ENCODE data around the gene PLXNA4.
"Not testable (repeated sequence)": the region's sequence is repeated elsewhere in the genome, so short reads cannot be mapped to it uniquely, and the experiment has no call there.

The PLXNA4 gene

DNA sequence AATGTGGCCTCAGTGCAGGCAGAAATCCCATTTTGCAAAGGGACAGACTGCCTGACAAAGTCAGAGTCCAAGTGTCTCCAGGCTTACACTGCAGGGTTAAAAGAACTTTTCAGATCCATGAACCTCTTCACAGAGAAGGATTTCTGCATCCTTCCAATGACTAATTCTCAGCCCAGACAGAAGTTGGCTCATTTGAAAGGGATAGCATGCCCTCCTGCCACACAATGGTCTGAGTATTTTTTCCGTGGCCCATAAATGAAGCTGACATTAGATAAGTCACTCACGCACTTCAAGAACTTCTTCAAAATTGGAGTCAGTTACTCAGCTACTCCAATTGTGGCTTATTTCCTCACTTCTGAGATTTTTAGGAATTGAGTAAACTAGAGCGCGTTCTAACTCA is 170.2 kb downstream of the PLXNA4 start:
- DNase-seq: no peak

DNA sequence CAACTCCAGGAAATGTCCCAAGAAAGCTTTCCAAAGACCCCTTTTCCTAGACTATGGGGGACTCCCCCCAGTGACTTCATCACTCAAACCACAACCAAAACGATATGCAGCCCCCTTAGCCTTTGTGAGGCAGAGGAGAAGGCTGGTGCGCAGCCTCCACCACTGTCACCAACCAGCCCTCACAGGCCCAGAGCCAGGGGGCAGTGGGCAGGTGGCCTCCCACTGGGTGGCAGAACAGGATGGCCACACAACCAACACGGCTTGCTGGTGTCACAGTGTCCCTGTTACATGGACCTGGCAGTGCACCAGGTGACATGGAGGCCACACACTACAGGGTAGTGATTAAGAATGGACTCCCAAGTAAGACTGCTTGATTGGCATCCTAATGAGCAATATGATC is 172.0 kb downstream of the PLXNA4 start:
- no peak for DNase-seq

DNA sequence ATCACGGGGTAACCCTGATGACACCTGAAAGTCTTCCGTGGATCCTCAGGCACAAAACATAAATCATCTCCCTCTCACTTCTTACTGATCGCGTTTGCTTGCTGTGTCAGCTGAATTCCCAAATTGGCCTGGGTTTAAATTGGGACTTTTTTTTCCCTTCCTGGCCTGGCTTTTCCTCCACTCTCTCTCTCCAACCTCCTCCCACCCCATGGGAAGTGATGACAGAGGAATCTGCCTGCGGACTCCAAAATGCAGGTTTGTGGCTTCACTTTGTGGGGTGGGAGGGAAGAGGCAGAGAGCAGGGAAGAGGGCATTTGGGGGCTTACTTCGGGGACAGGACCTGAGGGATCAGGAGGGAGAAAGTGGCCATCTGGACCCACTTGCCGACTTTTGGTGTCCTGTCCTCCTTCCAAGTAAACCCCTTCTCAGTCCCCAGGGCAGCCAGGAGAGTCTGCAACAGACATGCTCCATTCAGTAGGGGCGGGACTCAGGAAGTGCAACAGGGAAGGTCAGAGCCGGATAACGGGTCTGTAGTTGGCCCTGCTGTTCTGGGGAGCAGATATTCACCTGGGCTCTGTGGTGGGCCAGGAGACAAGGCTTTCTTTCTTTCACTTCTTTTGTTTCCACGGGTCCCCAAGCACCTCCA is 172.7 kb downstream of the PLXNA4 start:
- DNase-seq: no peak

DNA sequence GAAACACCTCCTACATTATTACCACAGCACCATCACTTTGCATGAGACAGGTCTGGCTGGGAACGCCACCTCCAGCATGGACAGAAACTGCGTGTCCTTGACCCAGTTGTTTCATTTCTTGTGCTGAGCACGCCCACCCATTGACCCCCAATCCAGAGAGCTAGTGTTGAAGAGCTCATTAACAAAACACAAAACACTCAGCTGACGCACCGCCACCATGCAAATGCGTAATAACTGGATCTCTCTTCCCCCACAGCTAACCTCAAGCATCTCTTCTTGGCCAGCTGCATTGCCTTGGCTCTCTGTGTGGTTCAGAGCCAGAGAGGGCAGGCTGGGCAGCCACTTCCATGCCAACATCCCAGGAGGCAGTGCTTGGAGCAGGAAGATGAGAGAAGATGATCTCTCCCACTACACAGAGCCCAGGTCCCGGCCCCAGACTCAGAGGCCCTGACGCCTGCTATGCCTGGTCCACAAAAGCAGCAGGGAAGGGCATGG is 173.5 kb downstream of the PLXNA4 start:
- no peak for DNase-seq

DNA sequence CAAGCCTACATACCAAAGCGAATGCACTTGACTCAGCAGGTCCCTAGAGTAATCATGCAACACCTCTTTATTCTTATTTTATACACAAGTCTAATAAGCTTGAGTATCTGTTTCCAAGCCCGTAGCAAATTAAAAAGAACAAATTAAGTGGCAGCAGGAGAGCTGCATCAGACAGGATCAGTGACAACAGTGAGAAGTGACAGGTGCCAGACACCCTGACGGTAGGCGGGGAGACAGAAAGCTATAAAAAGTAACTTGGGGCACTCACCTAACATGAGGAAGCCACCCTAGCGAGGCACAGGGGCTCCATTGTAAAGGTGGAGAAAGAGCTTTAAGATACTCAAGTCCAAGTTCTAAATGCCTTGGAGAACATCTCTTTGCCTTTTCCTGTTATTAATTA is 174.2 kb downstream of the PLXNA4 start:
- no peak for DNase-seq

DNA sequence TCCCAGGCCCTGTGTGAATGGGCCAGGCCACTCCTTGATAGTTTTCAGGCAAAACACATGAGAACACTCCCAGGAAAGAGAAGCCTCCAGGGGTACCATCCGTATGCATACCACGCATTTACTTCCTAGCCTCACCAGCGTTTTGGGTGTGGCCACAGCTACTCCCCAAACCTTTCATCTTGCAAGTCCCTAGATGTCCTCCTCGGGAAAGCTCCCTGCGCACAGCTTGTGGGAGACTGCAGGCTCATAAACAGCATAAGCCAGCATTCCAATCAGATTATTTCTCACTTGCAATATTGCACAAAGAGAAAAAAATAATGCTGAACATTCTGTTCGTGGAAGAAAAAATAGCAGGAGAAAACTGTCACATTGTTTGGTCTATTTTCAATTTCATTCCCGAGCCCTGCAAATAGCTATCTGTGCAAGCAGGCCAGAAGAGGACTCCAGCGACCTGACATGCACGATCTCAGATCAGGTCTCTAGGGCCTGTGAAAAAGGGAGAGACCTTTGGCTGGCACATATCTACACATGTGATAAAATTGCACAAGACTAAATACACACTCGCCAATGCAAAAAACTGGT is 175.6 kb downstream of the PLXNA4 start:
- no peak for DNase-seq

DNA sequence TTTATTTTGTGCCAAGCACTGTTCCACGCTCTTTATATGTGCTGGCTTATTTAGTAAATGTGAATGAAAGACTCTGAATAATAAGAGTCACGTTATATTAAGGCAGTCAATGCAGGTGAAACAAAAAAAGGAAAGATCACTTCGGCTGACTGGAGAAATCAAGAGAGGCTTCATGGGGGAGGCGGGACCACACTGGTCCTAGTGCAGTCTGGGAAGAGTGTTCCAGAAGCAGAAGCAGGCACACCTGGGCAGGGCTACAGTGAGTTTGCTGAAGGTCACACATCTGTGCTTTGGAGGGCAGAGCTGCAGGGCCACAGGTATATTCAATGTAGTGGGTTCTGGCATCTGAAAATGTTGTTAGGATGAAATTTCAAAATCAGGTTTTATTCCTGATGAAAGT is 176.9 kb downstream of the PLXNA4 start:
- DNase-seq: no peak

DNA sequence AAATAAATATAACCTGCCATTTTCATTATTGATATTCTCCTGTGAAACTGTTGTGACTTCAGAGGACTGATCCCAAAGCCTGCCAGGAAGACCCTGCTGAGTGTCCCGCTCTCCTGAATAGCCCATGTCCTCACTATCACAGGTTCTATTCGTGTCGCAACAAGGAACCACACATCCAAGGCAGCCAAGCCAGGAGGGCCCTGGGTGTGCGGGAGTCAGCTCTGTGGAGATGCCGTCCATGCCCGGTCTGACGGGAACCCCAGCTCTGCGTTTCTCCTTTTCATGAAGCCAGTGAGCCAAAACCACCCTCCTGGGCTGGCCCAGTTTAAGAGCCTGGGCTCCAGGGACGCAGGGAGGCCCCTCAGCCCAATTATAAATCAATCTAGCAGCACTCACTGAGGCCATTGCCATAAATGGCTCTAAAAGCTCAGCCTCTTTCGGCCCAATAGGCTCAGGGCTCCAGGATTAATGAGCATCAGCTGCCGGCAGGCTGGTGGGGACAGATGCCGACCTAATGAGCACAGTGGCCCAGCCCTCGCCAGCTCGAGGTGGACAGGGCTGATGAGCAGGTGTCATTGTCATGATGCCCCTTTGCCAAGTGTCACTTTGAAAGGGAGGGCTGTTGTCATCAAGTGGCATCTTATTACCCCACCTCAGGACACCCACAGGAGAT is 177.9 kb downstream of the PLXNA4 start:
- DNase-seq: no peak

DNA sequence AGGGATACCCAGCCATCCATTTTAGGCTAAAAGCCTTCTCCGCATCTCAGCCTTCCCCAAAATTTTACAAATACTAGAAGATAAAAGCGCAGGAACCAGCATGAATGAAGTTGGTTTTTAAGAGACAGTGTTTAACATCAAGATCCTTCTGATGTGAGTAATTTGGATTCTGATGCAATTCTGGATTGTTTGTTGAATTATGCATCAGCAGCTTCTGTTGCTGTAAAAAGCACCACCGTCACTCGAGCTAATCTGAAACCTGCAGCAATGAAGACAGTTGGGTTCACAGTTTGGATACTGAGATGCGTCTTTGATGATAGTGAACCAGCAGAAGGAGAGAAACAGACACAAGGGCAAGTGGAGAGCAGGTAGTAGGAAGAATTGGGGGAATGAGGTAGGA is 179.2 kb downstream of the PLXNA4 start:
- DNase-seq: no peak

DNA sequence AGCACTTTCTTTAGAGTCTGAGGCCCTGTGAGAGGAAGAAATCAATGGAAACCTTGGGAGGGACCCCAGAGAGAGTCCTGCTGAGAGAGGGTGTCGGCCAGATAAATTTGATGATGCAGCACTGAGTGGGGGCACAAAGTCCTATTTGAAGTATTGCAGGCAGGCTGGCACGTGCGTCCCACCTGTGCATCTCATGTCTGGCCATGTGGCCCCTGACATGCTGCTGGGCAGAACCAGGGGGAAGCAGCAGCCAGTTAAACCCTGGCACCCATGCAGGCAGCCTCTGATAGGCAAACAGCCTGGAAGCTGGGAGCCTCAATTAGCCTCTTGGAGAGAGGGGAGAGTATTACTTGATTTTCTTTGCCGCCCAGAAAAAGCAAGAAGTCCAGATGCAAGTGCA is 180.9 kb downstream of the PLXNA4 start:
- no peak for DNase-seq

DNA sequence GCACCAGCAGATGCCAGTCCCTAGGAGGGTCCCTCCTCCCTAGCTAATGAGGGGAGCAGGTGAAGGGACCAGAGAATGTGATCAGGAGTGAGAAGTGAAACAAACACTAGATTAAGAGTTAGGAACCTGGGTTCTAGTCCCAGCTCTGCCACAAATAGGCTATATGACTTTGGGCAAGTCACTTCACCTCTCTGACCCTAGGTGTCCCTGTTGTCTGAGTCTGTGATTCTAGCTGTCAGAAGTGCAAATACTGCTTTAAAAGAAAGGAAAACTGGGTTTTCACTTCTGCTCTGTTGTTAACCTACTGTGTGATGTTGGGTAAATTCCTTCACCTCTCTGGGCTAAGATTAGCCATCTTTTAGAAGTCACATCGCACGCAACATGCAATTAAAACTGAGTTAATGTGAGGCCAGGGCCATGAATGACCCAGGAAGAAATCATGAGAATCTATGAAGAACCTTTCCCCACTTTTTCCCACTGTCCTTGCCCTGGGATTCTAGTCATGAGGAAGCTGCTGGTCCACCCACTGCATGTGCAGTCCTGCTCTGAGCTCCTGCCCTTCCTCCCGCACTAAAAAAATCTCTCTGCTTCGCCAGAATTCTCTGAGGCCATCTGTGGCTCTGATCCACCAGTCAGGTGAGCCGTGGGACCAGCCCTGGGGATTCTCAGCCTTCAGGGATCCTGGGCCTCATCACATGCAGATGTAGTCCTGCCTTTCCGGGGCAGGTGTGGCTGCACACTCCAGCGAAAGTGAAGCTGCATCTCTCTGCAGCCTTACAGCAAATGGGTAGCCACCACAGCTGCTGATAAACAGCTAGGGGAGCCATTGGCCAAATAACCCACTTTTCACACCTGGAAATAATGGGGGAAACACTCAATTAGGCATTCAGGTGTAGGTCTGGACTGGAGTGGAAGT is 181.7 kb downstream of the PLXNA4 start:
- no peak for DNase-seq

DNA sequence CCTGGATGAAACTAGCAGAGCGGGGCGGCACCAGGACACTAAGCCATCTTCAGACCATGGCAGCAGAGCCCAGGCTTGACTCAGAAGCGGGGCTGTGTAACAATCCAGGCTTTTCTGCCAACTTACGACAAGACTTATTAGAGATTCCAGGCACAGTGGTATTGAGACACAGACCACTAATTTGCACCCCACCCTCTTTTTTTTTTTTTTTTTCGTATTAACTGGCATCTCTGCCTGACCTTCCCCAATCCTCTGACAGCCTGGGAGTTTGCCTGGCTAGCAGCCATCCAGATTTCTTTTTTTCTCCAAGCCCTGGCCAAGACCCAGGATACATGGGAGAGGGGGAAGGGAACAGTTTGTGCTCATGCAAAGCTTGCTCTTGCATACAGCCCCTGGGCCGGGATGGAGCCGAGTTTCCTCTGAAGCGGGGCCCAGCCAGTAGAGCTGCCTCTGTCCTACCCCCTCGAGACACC is 182.4 kb downstream of the PLXNA4 start:
- no peak for DNase-seq

DNA sequence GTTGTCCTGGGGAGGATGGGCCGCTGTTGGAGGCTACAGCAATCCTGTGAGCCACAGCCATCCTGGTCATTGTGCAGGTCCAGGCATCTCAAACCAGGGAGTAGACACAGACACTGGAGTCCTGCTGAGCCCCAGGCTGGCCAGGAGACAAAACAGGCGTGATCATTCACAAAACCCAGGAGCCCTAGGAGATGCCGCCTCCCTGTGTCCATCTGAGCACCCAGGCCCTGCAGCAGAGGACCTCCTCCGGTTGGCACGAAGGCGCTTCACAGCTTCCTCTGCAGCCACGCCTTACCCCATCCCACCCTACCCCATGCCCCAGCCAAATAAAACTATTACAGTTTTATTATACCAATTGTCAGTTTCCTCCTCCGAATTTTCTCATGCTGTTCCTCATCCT is 183.6 kb downstream of the PLXNA4 start:
- DNase-seq: no peak

DNA sequence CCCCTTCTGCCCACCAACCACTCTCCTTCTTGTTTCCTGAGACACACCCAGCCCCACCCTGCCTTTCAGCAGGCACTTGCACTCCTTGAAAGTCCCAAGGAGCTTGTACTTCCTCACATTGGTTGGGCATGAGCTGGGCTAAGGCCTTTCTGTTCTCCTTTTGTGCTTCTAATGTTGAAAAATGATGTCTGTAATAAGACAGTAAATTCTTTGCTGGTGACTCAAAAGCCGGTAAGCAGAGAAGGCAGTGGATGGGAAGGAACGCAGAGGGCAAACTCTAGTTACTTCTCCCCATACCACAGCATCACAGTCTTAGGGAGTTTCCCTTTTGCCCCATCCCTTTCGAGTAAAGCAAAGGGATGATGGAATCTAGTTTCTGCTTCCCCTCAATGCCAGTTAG is 185.6 kb downstream of the PLXNA4 start:
- DNase-seq: no peak

DNA sequence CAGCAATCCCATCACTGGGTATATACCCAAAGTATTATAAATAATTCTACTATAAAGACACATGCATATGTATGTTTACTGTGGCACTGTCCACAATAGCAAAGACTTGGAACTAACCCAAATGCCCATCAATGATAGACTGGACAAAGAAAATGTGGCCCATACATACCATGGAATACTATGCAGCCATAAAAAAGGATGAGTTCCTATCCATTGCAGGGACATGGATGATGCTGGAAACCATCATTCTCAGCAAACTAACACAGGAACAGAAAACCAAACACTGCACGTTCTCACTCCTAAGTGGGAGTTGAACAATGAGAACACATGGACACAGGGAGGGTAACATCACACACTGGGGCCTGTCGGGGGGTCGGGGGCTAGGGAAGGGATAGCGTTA is 186.2 kb downstream of the PLXNA4 start:
- not testable (repeated sequence) for DNase-seq

DNA sequence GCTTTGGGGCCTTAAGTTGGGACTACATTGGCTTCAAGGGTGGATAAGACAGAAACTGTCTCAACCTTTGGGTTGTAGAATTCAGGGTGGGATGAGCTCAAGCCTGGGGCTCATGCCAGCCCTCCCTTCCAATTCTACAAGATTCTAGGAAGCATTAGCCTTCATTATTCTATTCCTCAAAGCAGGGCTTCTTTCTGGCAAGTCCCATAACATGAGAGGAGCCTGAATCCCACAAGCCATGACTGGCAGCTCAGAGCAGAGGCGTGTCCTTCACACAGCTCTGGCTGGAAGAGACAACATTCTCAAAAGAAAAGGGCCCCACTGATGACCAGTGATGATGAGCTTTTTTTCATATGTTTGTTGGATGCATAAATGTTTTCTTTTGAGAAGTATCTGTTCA is 187.6 kb downstream of the PLXNA4 start:
- DNase-seq: no peak

DNA sequence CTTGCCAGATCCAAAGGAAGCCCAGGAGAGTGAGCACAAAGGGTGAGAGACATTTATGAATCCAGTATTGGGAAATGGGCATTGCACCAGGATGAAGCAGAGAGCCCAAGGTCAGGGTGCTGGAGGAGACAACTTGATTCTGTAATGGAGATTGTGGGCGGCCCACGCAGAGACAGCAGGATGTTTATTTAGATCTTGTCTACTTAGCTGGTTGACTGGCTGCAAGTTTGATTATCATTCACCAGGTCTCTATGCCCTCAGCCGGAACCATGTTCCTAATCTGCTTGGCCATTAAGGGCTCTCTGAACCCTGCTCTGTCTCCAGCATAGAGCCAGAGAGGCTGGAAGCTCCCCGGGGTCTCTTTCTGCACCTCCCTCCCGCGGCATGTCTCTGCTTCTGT is 188.7 kb downstream of the PLXNA4 start:
- DNase-seq: no peak

DNA sequence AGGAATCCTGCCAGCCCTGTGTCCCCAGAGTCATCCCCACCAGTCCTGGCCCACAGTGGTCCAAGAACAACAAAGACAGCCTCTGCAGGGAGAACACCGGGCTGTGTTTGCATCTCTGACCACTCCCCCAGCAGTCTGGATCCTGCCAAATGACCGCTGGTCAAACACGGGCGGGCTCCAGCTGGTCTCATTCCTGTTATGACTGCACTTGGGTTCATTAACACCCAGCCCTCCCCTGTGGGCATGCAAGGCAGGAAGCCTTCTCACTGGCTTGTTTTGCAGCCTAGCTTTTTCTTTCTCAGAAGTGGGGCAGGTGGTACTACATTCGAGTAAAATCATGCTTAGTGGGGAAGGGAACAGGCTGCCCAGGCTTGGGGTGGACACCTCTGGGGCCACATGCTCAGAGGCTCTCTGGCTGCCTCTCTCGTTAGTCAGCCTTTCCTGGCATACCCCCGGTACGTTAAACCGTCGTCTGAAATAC is 190.0 kb downstream of the PLXNA4 start:
- DNase-seq: peak; percentile 78

DNA sequence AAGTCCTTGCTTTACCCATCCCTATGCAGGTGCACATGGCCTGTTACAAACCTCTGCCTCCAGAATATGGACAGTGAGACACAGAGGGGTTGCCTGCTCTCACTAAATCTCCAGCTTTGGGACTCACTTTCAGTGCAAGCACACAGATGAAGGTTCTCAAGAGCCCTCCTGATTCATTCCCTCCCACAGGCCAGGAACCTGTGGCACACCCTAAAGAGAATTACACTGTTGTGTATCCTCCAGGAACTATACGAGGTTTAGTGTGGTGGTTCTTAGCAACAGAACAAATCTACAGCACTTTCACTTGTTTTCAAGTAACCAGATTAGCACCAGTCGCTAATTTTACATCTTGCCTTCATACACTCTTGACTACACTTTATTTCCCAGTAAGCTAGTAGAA is 192.3 kb downstream of the PLXNA4 start:
- no peak for DNase-seq

DNA sequence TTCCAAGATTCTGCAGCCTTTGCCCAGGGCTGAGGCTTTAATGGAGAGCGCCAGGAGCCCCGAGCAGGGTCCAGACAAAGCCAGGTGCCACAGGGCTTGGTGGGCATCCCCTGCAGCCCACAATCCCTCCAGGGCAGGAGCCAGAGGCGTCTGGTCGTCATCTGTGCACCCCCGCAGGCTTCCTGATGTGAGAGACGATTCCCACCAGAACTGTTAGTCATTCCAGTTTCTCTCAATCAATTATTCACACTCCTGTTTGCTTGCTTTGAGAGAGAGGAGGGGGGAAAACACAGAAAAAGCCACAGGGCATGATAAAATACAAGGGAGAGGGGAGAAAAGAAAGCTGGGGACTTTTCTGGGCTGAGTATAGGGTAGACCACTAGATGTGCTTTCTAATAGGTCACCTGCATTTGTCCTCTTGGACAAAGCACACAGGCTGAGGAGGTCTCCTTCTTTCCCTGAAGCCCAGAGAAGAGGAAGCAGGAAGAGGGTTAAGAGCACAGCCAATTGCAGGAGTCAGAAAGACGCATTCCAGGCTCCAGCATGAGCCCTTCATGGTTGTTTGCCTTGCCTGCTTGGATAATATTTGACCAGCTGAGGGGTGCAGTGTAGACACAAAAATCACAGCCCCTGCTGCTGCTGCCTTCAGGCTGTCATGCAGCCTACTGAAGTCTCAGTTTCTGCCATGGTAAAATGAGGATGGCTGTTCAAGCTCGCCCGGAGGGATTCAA is 194.4 kb downstream of the PLXNA4 start:
- DNase-seq: peak; percentile 56

DNA sequence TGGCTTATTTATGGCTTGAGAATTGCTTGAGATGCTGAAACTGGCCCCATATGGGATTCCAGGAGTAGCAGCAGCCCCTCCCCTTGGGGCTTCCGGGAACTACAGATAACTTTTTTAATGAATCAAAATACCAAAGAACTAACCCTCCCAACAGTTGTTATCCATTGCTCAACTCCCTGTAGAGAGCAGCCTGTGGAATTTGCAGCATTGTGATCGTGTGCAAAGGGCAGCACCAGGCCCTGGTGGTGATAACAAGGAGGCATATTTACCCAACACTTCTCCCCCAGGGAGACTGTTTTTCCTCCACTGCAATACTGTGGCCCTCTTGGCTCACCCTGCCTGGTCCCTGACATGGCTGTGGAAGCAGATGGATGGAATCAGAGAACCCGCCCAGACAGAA is 196.2 kb downstream of the PLXNA4 start:
- DNase-seq: no peak

DNA sequence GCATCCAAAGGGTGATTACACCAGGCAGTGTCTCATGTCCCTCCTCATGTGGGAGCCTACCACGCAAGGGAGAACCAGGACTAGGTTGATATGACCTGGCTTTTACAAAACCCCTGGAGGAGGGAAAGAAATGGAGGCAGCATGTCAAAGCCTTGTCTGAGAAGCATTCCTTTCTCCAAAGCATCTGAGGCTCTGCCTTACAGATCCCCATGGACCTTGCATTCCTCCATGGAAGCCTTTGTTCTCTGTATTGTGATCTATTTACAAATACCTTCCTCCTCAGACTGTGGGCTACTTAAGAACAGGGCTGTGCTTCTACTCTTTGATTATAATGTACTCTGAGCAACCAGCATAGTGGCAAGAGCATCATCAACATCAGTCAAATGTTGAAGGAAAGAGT is 197.0 kb downstream of the PLXNA4 start:
- no peak for DNase-seq
